Right atrium auricular region (tissue), 2 donors: ENCODE results near the gene FNIP1. TPM values are rescaled to one million over a fixed set of nuclear protein-coding genes. Genes with fewer than 3 reads are reported as not detected.
"Not testable (repeated sequence)": the region's sequence is repeated elsewhere in the genome, so short reads cannot be mapped to it uniquely, and the experiment has no call there.

Source experiments
- DNase-seq: peaks from one replicate; pipeline ENCODE4 v3.0.0-alpha.2; 2019; ENCODE audit warnings: low spot score
- H3K27ac ChIP-seq, 2 donors: fragments of 200-600 bp; sonication (generic); 1 replicate in 1 of 2; 2 replicates in 1 of 2; pipeline ENCODE4 v1.5.1; 2016 to 2019
- H3K27me3 ChIP-seq, 2 donors: fragments of 200-600 bp; sonication (generic); one replicate each; pipeline versions ENCODE4 v1.5.1 to v1.6.0; 2017 to 2019
- H3K36me3 ChIP-seq: fragments of 200-600 bp; sonication (generic); one replicate; pipeline ENCODE4 v1.5.1; 2016
- H3K4me1 ChIP-seq, 2 donors: fragments of 200-600 bp; sonication (generic); one replicate each; pipeline versions ENCODE4 v1.5.1 to v1.6.0; 2017 to 2019
- H3K4me3 ChIP-seq, 2 donors: fragments of 200-600 bp; sonication (generic); 1 replicate in 1 of 2; 2 replicates in 1 of 2; pipeline ENCODE4 v1.5.1; 2017 to 2019; ENCODE audit warnings: mild to moderate bottlenecking in 1 of 2, moderate library complexity in 1 of 2
- H3K9me3 ChIP-seq, 2 donors: fragments of 200-600 bp; sonication (generic); one replicate each; pipeline ENCODE4 v1.5.1; 2019
- CTCF ChIP-seq, 2 donors: fragments of 200-600 bp; sonication (generic); IDR thresholded peaks; one replicate each; pipeline ENCODE4 v1.5.1; 2019; ENCODE audit warnings: antibody characterized with exemption in 2 of 2
- total RNA-seq, 2 donors: library from RNA; depleted of rRNA; stranded (reverse); fragments of >200 nt; gene quantifications; one replicate each; pipeline ENCODE4 v1.1.0, GENCODE V29; 2016

The FNIP1 gene
- 10 to 100 TPM; 30.6 to 38.3 TPM for total RNA-seq

- Histone ChIP-seq H3K4me1 (peaks cover 0 to 18% of the 10 kb centered on the region in 2 donors), H3K4me3 (peak within 1 kb of the TSS; percentile 96 to 100), H3K27me3 (no peaks in the 10 kb centered on the region), H3K36me3 (no peaks in the 10 kb centered on the region), H3K27ac (peak within 1 kb of the TSS; percentile 100), H3K9me3 (no peaks in the 10 kb centered on the region)
- peak; percentile 100 for DNase-seq
- no peak for TF ChIP-seq CTCF (IDR thresholded peaks at IDR 0.05)
Observed at GRCh38 chr5:131796793-131797693, at the start of gene FNIP1. Gene FNIP1, minus strand, starts transcription at chr5:131797017. Its CDS starts 96 bp downstream, at chr5:131796921.

GRCh38 chr5:131846536-131846935 is 49.7 kb upstream of the FNIP1 start:
- H3K27me3 ChIP-seq: no peaks in the 10 kb centered on the region
- no peak for DNase-seq
- no peaks in the 10 kb centered on the region for H3K4me1 ChIP-seq
- H3K4me3 ChIP-seq: no peak overlapping the region
- no peak overlapping the region for H3K27ac ChIP-seq
- no peak for TF ChIP-seq CTCF (IDR thresholded peaks at IDR 0.05)
- H3K9me3 ChIP-seq: peaks cover 0 to 44% of the 10 kb centered on the region in 2 donors
- no peaks in the 10 kb centered on the region for H3K36me3 ChIP-seq

- H3K27me3 ChIP-seq: no peaks in the 10 kb centered on the region
- DNase-seq: no peak
- H3K27ac ChIP-seq: no peak overlapping the region
- no peak overlapping the region for H3K4me3 ChIP-seq
- H3K36me3 ChIP-seq: no peaks in the 10 kb centered on the region
- H3K9me3 ChIP-seq: peaks cover 0 to 44% of the 10 kb centered on the region in 2 donors
- H3K4me1 ChIP-seq: no peaks in the 10 kb centered on the region
- TF ChIP-seq CTCF (IDR thresholded peaks at IDR 0.05): no peak
Observed at GRCh38 chr5:131845828-131846227, 49.0 kb upstream of the FNIP1 start.

- H3K36me3 ChIP-seq, H3K27me3 ChIP-seq, H3K4me3 ChIP-seq, H3K27ac ChIP-seq, DNase-seq, H3K4me1 ChIP-seq: not testable (repeated sequence)
- H3K9me3 ChIP-seq: peaks cover 0 to 27% of the 10 kb centered on the region in 2 donors
Observed at GRCh38 chr5:131842971-131843370, 46.2 kb upstream of the FNIP1 start.

GRCh38 chr5:131832702-131833101 is 35.9 kb upstream of the FNIP1 start:
- not testable (repeated sequence) for DNase-seq, H3K36me3 ChIP-seq, H3K4me3 ChIP-seq, H3K4me1 ChIP-seq, H3K27me3 ChIP-seq, H3K9me3 ChIP-seq, H3K27ac ChIP-seq

- DNase-seq: no peak
- no peak for TF ChIP-seq CTCF (IDR thresholded peaks at IDR 0.05)
- Histone ChIP-seq H3K27me3 (no peaks in the 10 kb centered on the region), H3K4me3 (no peak overlapping the region), H3K36me3 (no peaks in the 10 kb centered on the region), H3K9me3 (peaks cover 0 to 8% of the 10 kb centered on the region in 2 donors), H3K27ac (no peak overlapping the region), H3K4me1 (no peaks in the 10 kb centered on the region)
Observed at GRCh38 chr5:131825404-131826013, 28.7 kb upstream of the FNIP1 start.
